ENCODE results near the gene SMG9. TPM values are rescaled to one million over a fixed set of nuclear protein-coding genes. Genes with fewer than 3 reads are reported as not detected.

Gene SMG9
- total RNA-seq, 4 donors from 2014 or later: 13.7 to 22.8 (median 15.5) TPM

- no peak for ATAC-seq (ENCODE audit: low FRiP score)
- DNase-seq (ENCODE audit: low spot score): no peak
- TF ChIP-seq CTCF (IDR thresholded peaks at IDR 0.05): no peak
These were observed 50.6 kb downstream of the SMG9 start for GRCh38 chr19:43704002-43704705.

GRCh38 chr19:43700395-43701000, 54.3 kb downstream of the SMG9 start:
- DNase-seq (ENCODE audit: low spot score): peak; percentile 35
- ATAC-seq (ENCODE audit: low FRiP score): peak; percentile 38
- TF ChIP-seq CTCF (IDR thresholded peaks at IDR 0.05): no peak

GRCh38 chr19:43699506-43700394, 55.0 kb downstream of the SMG9 start:
- TF ChIP-seq CTCF (IDR thresholded peaks at IDR 0.05): no peak
- ATAC-seq (ENCODE audit: low FRiP score) (peak; percentile 12), DNase-seq (ENCODE audit: low spot score) (no peak)

GRCh38 chr19:43697295-43697694, 57.5 kb downstream of the SMG9 start:
- DNase-seq (ENCODE audit: low spot score) (no peak), ATAC-seq (ENCODE audit: low FRiP score) (no peak)

GRCh38 chr19:43695985-43696704, 58.6 kb downstream of the SMG9 start:
- no peak for DNase-seq (ENCODE audit: low spot score)
- no peak for ATAC-seq (ENCODE audit: low FRiP score)

More at GRCh38 chr19:43697295-43697694, 57.5 kb downstream of the SMG9 start:
- no peak for TF ChIP-seq CTCF (IDR thresholded peaks at IDR 0.05)

More at GRCh38 chr19:43695985-43696704, 58.6 kb downstream of the SMG9 start:
- no peak for TF ChIP-seq CTCF (IDR thresholded peaks at IDR 0.05)

Data from omental fat pad (tissue), 4 donors.